Measurements from ENCODE around the gene ATAD3C.
"Not testable (repeated sequence)": the region's sequence is repeated elsewhere in the genome, so short reads cannot be mapped to it uniquely, and the experiment has no call there.

ATAD3C gene

DNA sequence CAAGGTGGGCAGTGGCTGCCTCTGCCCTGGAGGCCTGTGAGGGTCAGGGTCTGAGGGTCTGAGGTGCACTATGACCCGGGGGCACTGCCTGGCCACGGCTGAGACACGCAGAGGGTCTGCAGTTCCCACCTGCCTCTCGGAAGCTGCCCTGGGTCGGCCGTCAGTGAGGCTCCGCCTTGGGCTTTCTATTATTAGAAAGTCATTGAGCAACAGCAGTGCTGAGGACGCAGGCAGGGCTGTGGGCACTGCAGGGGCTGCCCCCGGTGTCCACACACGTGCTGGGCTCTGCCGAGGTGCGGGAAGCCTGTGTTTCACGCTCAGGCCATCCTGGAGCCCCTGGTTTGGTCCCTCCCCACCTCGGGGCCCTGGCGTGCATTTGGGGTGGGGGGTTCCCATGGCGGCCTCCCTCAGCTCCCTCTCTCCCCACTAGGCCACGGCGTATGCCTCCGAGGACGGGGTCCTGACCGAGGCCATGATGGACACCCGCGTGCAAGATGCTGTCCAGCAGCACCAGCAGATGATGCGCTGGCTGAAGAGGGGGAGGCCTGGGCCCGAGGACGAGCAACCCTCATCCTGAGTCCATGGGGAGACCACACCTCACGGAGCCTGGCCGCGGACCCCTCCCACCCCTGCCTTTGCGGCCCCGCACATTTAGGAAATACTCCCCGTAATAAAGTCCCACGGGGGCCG lies 59.4 kb downstream of the ATAD3C start:
- not testable (repeated sequence) for DNase-seq (ENCODE audit: low read depth)

DNA sequence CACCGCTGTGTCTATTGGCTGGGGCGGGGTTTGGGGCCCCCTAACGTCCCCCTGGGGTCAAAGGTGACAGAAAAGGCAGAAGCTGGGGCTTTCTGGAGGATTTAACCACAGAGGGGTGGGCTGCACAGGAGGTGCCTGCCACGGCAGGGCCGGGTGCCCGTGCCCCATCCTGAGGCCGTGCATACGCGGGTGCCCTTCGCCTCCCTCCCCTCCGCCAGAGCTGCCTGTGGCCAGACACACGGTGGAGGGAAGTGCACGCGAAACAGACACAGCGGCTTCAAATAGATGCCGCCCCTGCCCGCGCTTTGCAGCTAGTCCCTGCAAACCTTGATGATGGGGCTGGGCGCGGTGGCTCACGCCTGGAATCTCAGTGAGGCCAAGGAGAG lies 60.0 kb downstream of the ATAD3C start:
- DNase-seq (ENCODE audit: low read depth): not testable (repeated sequence)

DNA sequence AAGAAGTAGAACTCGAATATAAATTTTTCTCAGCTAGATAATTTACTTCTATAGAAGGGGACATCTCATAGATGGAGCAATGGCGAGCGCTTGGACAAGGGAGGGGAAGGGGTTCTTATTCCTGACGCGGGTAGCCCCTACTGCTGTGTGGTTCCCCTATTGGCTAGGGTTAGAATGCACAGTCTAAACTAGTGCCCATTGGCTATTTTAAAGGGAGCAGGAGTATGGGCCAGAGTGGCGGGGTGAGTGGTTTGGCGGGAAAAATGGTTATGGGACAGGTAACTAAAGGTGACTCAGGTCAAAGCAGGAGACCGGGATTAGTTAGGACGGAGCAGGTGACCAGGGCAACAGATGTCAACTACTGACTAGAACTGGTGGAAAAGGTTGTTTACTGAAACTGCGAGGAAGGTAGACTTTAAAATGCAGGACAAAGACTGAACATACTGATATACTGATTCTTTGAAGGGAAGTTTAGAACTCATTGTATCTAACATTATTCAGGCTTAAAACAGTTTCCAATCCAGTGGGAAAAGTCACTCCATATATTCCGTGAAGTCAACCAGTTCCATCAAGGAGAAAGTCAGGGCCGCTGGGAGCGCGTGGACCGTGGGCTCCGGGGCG lies 61.5 kb downstream of the ATAD3C start:
- no peak for DNase-seq (ENCODE audit: low read depth)

- DNase-seq (ENCODE audit: low read depth): peak; percentile 93
Observed at GRCh38 chr1:1511533-1512285, 62.2 kb downstream of the ATAD3C start, which contains the start of gene ATAD3A. Gene ATAD3A (plus strand): TSS chr1:1512162. CDS start chr1:1512269, 107 bp downstream.

GRCh38 chr1:1512425-1512824 lies 62.9 kb downstream of the ATAD3C start:
- peak; percentile 17 for DNase-seq (ENCODE audit: low read depth)

DNA sequence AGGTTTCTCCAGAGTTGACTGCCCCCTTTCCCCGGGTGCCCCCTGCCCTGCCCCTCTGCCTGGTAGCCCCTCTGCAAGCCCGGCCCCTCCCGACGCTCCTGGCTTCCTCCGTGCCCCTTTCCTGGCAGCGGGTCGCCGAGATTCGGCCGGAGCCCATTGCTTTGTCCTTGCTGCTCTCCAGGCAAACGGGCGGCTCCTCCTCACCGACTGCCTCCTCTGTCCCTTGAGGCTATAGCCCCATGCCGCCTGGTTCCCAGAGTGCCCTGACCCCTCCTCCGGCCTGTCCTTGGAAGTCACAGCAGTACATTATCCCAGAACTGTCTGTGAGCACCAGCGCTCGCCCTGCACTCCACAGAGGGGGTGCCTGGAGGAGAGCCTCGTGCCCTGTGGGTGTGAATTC lies 64.2 kb downstream of the ATAD3C start:
- not testable (repeated sequence) for DNase-seq (ENCODE audit: low read depth)

GRCh38 chr1:1514376-1514775 lies 64.9 kb downstream of the ATAD3C start:
- not testable (repeated sequence) for DNase-seq (ENCODE audit: low read depth)

GRCh38 chr1:1516923-1517322 lies 67.4 kb downstream of the ATAD3C start:
- not testable (repeated sequence) for DNase-seq (ENCODE audit: low read depth)

DNA sequence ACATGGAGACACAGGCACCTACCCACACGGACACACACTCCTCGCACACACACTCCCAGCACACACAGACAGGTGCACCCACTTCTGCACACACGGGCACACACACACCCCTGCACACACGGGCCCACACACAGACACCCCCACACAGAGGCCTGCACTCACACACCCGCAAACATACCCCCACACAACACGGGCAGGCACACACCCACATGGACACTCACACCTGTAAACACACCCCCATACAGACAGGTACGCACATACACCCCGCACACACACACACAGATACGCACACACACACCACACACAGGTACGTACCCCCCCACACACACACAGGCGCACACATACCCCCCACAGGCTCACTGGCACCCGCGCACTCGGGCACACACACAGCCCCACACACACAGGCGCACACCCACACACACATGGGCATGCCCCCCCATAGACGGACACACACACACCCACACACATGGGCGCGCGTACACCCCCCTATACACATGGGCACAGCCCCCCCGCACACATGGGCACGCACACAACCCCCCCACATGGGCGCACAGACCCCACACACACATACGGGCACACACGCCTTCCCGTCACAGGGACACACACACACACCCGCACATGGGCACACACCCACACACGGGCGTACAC lies 68.6 kb downstream of the ATAD3C start:
- DNase-seq (ENCODE audit: low read depth): no peak

GRCh38 chr1:1518621-1519007 lies 69.1 kb downstream of the ATAD3C start:
- not testable (repeated sequence) for DNase-seq (ENCODE audit: low read depth)

All from stimulated activated CD8-positive, alpha-beta memory T cell treated with anti-CD3 and anti-CD28 coated beads, Interleukin-12 subunit alpha, Interleukin-12 subunit beta, amount 100 ng/mL, for 4 hours (primary cell).